GM18519 (cell line): ENCODE measurements around the gene FOXO6.

Source experiments
- ATAC-seq: cut with Tn5 transposase; IDR thresholded peaks from one replicate; pipeline ENCODE4 v1.9.1; 2021; ENCODE audit warnings: mild to moderate bottlenecking, moderate library complexity; ENCODE audit not compliant: unreplicated experiment, low FRiP score

FOXO6 gene

GRCh38 chr1:41419584-41420295 lies 58.5 kb downstream of the FOXO6 start:
- ATAC-seq: no peak

- ATAC-seq: no peak
These were observed 59.1 kb downstream of the FOXO6 start for GRCh38 chr1:41420351-41420750.

GRCh38 chr1:41420860-41421259 lies 59.6 kb downstream of the FOXO6 start:
- ATAC-seq: no peak

- ATAC-seq: no peak
These were observed 61.1 kb downstream of the FOXO6 start for GRCh38 chr1:41422306-41422705.

- no peak for ATAC-seq
These were observed 62.4 kb downstream of the FOXO6 start for GRCh38 chr1:41423511-41424191.

DNA sequence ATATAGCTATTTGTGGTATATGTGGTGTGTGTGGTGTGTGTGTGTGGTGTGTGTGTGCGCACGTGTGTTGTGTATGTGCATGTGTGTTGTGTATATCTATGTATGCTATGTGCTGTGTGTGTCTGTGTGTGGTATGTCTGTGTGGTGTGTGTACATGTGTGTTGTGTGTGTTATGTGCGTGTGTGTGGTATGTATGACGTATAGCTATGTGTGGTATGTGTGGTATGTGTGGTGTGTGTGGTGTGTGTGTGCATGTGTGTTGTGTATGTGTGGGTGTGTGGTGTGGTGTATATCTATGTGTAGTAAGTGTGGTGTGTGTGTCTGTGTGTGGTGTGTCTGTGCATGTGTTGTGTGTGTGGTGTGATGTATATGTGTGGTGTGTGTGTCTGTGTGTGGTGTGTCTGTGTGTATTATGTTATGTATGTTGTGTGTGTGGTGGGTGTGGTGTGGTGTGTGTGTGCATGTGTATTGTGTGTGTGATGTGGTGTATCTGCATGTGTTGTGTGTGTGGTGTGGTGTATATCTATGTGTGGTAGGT lies 63.4 kb downstream of the FOXO6 start:
- ATAC-seq: no peak

DNA sequence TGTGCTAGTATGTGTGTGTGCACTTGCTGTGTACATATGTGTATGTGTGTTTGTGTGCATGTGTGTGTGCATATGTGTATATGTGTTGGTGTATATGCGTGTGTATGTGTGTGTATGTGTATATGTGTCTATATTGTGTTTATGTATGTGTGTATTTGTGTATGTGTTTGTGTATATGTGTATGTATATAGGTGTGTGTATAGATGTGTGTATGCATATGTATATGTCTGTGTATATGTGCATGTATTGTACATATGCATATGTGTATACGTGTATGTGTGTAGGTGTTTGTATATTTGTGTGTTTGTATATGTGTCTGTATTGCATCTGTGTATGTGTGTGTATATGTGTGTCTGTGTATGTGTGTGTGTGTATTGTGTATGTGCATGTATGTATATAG lies 64.1 kb downstream of the FOXO6 start:
- no peak for ATAC-seq

DNA sequence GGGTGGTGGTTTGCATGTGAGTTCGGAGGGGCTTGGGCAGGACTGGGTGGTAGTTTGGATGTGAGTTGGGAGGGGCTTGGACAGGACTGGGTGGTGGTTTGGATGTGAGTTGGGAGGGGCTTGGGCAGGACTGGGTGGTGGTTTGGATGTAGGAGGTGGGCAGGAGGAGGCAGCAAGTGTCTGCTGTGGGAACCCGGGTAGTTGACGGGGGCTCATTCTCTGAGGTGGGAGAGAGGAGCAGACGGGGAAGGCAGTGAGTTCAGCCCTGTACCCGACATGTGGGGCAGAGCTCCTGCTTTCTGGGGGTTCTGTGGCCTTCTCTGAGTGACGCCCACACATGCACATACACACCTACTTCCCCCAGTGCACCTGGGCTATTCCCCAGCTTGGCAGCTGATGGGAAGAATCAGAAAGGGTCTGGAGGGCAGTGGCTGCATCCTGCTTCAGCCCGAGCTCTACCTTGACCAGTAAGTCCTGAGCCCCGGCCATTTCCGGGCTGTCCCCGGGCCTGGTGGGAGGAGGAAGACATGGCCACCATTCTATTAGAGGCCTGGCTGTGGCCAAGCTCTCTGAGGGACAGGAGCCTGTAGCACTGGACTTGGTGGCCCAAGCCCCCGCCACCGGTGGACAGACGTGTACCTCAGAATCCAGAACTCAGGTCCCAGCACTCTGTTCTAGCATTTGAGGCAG lies 65.1 kb downstream of the FOXO6 start:
- no peak for ATAC-seq

GRCh38 chr1:41427122-41427913 lies 66.1 kb downstream of the FOXO6 start:
- ATAC-seq: no peak

DNA sequence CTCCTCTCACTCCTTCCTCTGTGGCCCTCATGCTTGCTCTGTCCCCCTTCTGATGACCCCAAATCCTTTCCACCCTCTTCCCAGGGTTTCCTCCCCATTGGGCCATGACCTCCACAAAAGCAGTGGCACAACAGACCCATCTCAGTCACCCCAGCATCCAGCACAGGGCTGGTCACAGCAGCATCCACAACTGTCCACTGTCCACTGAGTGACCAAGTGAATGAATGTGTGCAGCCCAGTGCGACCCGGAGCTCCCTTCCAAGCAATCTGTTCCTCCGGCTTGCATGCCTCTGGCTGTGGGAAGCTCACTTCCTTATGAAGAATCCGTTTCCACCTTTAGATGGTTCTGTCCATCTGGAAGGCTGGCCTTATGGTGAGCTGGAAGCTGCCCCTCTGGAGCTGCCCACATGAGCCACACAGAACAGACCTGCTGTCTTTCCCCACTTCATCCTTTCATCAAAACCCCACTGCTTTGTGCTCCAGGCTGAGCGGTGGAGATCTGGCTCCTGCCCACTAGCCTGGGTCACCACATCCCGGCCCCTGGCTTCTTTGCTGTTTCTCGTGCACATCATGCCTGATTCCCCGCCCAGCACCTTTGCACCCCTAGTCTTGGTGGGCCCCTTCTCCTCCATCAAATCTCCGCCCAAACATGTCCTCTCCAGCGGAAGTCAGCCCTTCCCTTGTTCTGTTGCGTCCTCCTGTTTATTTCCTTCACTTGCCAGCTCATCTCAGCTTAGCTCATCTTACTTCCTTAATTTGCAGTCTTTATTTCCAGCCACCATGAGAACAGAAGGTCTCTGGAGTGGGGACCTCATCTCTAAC lies 66.9 kb downstream of the FOXO6 start:
- ATAC-seq: no peak

- ATAC-seq: no peak
These were observed 67.8 kb downstream of the FOXO6 start for GRCh38 chr1:41428738-41429640.

DNA sequence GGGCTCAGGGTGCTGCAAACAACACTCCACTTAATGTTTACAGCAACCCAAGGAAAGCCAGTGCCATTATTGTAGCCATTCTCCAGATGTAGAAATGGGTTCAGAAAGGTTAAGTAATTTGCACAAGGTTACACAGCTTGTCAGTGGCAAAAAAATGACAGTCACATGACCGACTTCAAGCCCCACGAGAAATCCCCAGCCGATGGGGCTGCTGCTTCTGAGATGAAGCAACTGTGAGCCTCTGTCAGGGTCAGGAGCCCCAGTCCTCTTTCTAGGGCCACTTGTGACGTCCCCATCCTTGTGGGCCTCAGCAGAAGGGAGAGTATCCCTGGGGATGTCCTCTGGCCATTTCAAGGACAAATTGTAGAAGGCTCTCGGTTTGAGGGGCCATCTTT lies 68.4 kb downstream of the FOXO6 start:
- ATAC-seq: no peak

DNA sequence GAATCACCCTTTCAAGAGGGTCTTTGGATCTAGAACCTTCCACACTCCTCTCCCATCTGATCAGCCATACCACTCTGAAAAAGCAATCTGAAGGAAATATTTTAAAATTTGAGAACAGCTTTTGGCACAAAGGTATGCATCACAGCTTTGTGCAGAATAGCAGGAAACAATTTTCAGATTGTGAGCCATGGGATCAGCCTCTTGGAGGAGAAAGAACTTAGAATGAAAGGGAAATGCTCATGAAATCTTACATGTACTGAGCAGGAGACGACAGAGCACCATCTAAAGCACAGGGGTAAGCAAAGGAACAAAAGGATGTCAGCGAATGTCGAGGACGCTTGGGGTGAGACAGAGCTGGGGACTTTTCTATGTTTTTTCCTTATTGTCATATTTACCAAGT lies 68.8 kb downstream of the FOXO6 start:
- ATAC-seq: no peak

DNA sequence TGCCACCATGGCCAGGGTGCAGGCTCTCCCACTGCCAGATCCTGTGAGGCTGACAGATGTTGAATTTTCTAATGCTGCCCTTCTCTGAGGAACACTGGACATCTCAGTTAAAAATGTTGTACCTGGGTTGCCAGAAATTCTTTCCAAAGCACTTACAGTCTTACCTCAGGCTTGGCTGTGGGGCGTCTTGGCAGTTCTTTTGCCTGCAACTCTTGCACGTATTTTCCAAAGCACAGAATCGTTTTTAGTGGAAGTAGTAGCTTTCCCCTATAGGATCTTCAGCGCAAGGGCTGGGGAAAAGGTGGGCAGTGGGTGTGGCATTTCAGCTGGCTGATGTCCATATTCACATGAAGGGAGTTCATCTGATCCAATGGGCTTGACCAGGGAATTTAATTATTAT lies 69.3 kb downstream of the FOXO6 start:
- no peak for ATAC-seq

- no peak for ATAC-seq
These were observed 70.5 kb downstream of the FOXO6 start for GRCh38 chr1:41431490-41432350.
